OCI-LY1 (cell line): Measurements from ENCODE around the gene MYLK2.

Source experiments
- H2AFZ ChIP-seq: fragments of 200-600 bp; sonication (generic), shearing (Covaris generic); 2 replicates; pipeline ENCODE4 v1.6.0; 2014; ENCODE audit warnings: antibody characterized with exemption, mild to moderate bottlenecking, low read length
- H3F3A ChIP-seq: fragments of 200-600 bp; sonication (generic), shearing (Covaris generic); 2 replicates; pipeline ENCODE4 v1.6.0; 2014; ENCODE audit warnings: mild to moderate bottlenecking, antibody characterized with exemption, low read length, moderate library complexity; ENCODE audit not compliant: insufficient read depth
- H3K27ac ChIP-seq: fragments of 200-600 bp; sonication (generic); 2 replicates; pipeline ENCODE4 v1.5.1; 2014; ENCODE audit warnings: low read length, mixed run types, mild to moderate bottlenecking, low read depth; ENCODE audit not compliant: poor library complexity, severe bottlenecking
- H3K27me3 ChIP-seq: fragments of 200-600 bp; sonication (generic); 2 replicates; pipeline ENCODE4 v1.6.0; 2014; ENCODE audit warnings: antibody characterized with exemption, mild to moderate bottlenecking, low read length, moderate library complexity; ENCODE audit not compliant: insufficient read depth
- H3K36me3 ChIP-seq: fragments of 200-600 bp; sonication (generic); 2 replicates; pipeline ENCODE4 v1.6.1; 2014; ENCODE audit warnings: mild to moderate bottlenecking, antibody characterized with exemption, low read length, moderate library complexity, mixed read lengths; ENCODE audit not compliant: insufficient read depth
- H3K4me1 ChIP-seq: fragments of 200-600 bp; sonication (generic); 2 replicates; pipeline ENCODE4 v1.5.1; 2014; ENCODE audit warnings: mild to moderate bottlenecking, low read length, moderate library complexity; ENCODE audit not compliant: insufficient read depth, severe bottlenecking
- H3K4me2 ChIP-seq: fragments of 200-600 bp; sonication (generic), shearing (Covaris generic); 2 replicates; pipeline ENCODE4 v1.6.1; 2014; ENCODE audit warnings: low read length
- H3K4me3 ChIP-seq: fragments of 200-600 bp; sonication (generic); 2 replicates; pipeline ENCODE4 v1.5.1; 2014; ENCODE audit warnings: low read length, low read depth, mild to moderate bottlenecking, mixed read lengths; ENCODE audit not compliant: poor library complexity, severe bottlenecking
- H3K79me2 ChIP-seq: fragments of 200-600 bp; shearing (Covaris generic); 2 replicates; pipeline ENCODE4 v1.6.1; 2016; ENCODE audit warnings: mixed run types, low read length, mixed read lengths; ENCODE audit not compliant: insufficient read depth
- H3K9ac ChIP-seq: fragments of 200-600 bp; sonication (generic), shearing (Covaris generic); 2 replicates; pipeline ENCODE4 v1.6.1; 2014; ENCODE audit warnings: mild to moderate bottlenecking, low read length, mixed read lengths
- H3K9me2 ChIP-seq: fragments of 200-600 bp; sonication (generic), shearing (Covaris generic); 2 replicates; pipeline ENCODE4 v1.6.1; 2014; ENCODE audit warnings: low read depth, mild to moderate bottlenecking, low read length, mixed read lengths
- H3K9me3 ChIP-seq: fragments of 200-600 bp; shearing (Covaris generic); 2 replicates; pipeline ENCODE4 v1.6.1; 2014; ENCODE audit warnings: low read length, mixed read lengths
- H4K20me1 ChIP-seq: fragments of 200-600 bp; sonication (generic), shearing (Covaris generic); 2 replicates; pipeline ENCODE4 v1.6.0; 2016; ENCODE audit warnings: mild to moderate bottlenecking, low read length; ENCODE audit not compliant: insufficient read depth
- CTCF ChIP-seq: fragments of 200-600 bp; sonication (generic), shearing (Covaris generic); IDR thresholded peaks from 2 replicates; pipeline ENCODE4 v1.5.1; 2017; ENCODE audit warnings: mild to moderate bottlenecking, antibody characterized with exemption, low read length, moderate library complexity, mixed read lengths
- EZH2 ChIP-seq: fragments of 200-600 bp; sonication (generic), shearing (Covaris generic); IDR thresholded peaks from 2 replicates; pipeline ENCODE4 v1.8.0; 2017; ENCODE audit warnings: borderline replicate concordance, mixed run types, mild to moderate bottlenecking, antibody characterized with exemption, low read length, moderate library complexity, mixed read lengths

The MYLK2 gene

GRCh38 chr20:31862157-31862470 is 43.0 kb downstream of the MYLK2 start:
- no peak overlapping the region for H3K4me3 ChIP-seq
- peaks cover 12% of the 10 kb centered on the region for H3K4me1 ChIP-seq
- H3K4me2 ChIP-seq, result no peak overlapping the region
- peaks cover 4% of the 10 kb centered on the region; the same call in 1 of the 2 replicates for H3K27me3 ChIP-seq
- no peaks in the 10 kb centered on the region for H3K79me2 ChIP-seq
- TF ChIP-seq CTCF (no peak), EZH2 (no peak)
- H2AFZ ChIP-seq, result no peak overlapping the region
- H4K20me1 ChIP-seq, result no peaks in the 10 kb centered on the region
- H3F3A ChIP-seq, result no peaks in the 10 kb centered on the region
- H3K27ac ChIP-seq, result no peak overlapping the region
- no peaks in the 10 kb centered on the region for H3K9me2 ChIP-seq
- no peaks in the 10 kb centered on the region for H3K9me3 ChIP-seq
- no peak overlapping the region for H3K9ac ChIP-seq
- no peaks in the 10 kb centered on the region for H3K36me3 ChIP-seq

GRCh38 chr20:31862506-31862905 is 43.4 kb downstream of the MYLK2 start:
- Histone ChIP-seq H3K79me2 (no peaks in the 10 kb centered on the region), H3K27me3 (peaks cover 4% of the 10 kb centered on the region; the same call in 1 of the 2 replicates), H2AFZ (no peak overlapping the region), H3K9ac (no peak overlapping the region), H3F3A (no peaks in the 10 kb centered on the region), H3K4me2 (no peak overlapping the region), H3K9me3 (no peaks in the 10 kb centered on the region), H3K4me3 (no peak overlapping the region), H3K27ac (no peak overlapping the region), H3K36me3 (no peaks in the 10 kb centered on the region), H3K9me2 (no peaks in the 10 kb centered on the region), H4K20me1 (no peaks in the 10 kb centered on the region), H3K4me1 (peaks cover 12% of the 10 kb centered on the region)
- TF ChIP-seq EZH2 (no peak), CTCF (no peak)

- TF ChIP-seq EZH2 (no peak), CTCF (no peak)
- Histone ChIP-seq H2AFZ (no peak overlapping the region), H3K9me3 (no peaks in the 10 kb centered on the region), H4K20me1 (no peaks in the 10 kb centered on the region), H3K27me3 (peaks cover 4% of the 10 kb centered on the region; the same call in 1 of the 2 replicates), H3K4me2 (no peak overlapping the region), H3K27ac (no peak overlapping the region), H3K9ac (no peak overlapping the region), H3K4me3 (no peak overlapping the region), H3K4me1 (peaks cover 12% of the 10 kb centered on the region), H3K79me2 (no peaks in the 10 kb centered on the region), H3F3A (no peaks in the 10 kb centered on the region), H3K9me2 (no peaks in the 10 kb centered on the region), H3K36me3 (no peaks in the 10 kb centered on the region)
Observed at GRCh38 chr20:31863296-31864085, 44.3 kb downstream of the MYLK2 start.
